ENCODE results near the gene IFITM10.

DNA sequence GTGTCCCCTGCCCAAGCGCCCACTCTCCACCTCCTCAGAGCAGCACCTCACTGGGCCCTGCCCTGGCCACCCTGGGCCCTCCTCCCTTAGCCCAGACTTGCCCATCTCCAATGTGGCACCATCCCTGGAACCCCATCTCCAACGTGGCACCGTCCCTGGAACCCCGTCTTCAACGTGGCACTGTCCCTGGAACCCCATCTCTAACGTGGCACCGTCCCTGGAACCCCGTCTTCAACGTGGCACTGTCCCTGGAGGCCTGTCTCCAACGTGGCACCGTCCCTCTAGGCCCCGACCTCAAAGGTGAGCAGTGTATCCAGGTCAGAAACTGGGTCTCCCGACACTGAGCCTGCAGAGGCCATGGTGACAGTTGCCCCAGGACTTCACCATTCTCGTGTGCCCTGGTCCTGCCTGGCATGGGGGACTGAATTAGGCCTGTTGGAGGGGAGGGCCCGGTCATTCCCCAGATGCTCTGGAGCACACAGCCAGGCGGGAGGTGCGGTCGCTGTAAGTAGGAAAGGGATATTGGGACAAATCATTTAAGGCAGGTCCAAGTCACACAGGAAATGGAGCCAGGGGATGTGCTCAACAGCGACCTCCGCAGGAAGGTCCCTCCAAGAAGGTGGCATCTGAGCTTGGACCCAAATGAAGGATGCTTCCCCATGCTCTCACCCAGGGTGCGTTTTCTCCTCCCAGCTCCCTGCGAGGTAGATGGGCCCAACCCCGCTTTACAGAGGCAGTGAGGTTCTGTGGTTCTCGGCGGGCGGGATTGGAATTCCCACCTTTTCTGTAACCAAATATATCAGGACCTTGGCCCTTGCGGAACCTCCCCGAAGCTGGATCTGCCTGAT, 15.7 kb upstream of the IFITM10 start:
- TF ChIP-seq, protein P1, sequence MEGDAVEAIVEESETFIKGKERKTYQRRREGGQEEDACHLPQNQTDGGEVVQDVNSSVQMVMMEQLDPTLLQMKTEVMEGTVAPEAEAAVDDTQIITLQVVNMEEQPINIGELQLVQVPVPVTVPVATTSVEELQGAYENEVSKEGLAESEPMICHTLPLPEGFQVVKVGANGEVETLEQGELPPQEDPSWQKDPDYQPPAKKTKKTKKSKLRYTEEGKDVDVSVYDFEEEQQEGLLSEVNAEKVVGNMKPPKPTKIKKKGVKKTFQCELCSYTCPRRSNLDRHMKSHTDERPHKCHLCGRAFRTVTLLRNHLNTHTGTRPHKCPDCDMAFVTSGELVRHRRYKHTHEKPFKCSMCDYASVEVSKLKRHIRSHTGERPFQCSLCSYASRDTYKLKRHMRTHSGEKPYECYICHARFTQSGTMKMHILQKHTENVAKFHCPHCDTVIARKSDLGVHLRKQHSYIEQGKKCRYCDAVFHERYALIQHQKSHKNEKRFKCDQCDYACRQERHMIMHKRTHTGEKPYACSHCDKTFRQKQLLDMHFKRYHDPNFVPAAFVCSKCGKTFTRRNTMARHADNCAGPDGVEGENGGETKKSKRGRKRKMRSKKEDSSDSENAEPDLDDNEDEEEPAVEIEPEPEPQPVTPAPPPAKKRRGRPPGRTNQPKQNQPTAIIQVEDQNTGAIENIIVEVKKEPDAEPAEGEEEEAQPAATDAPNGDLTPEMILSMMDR (conservative IDR thresholded peaks at IDR 0.05), result no peak
- no peak for TF ChIP-seq ZFX (IDR thresholded peaks at IDR 0.05)
